ENCODE measurements around the gene AGBL5.
"Not testable (repeated sequence)": the region's sequence is repeated elsewhere in the genome, so short reads cannot be mapped to it uniquely, and the experiment has no call there.

Gene AGBL5

DNA sequence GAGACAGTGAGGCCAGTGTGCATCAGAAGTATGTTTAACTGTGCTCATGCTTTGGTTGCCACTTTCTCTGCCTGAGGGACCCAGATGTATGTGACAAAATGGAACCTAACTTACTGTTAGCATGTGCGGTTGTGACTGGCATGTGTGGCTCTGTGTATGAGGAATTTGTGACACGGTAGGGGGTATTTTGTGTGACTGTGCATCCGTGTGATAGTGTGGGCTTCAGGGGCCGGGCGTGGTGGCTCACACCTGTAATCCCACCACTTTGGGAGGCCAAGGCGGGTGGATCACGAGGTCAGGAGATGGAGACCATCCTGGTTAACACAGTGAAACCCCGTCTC lies 67.8 kb downstream of the AGBL5 start:
- not testable (repeated sequence) for H3K9ac ChIP-seq (ENCODE audit: low read length); H3K27ac ChIP-seq (ENCODE audit: low read depth, low read length); H3K36me3 ChIP-seq (ENCODE audit: insufficient read depth, low read length); H3K9me3 ChIP-seq (ENCODE audit: low read length)
- Histone ChIP-seq H3K4me3 (ENCODE audit: low read depth in 1 of 2, low read length in 2 of 2) (peak overlapping the region in 1 of 2 donors; percentile 42), H3K27me3 (ENCODE audit: control insufficient read depth in 1 of 2, insufficient read depth in 2 of 2, low read length in 2 of 2) (peaks cover 8 to 13% of the 10 kb centered on the region in 2 donors), H3K4me1 (ENCODE audit: insufficient read depth, low read length) (peaks cover 17% of the 10 kb centered on the region)

All from muscle layer of colon (tissue), 2 donors.